RWPE2 (cell line): ENCODE data around the gene PLA2G7.

Experiments
- ATAC-seq: fragments of 200-7000 bp; cut with Tn5 transposase; 3 replicates; pipeline ENCODE4 v1.9.1; 2021; ENCODE audit warnings: low read depth
- DNase-seq: peaks from one replicate; pipeline ENCODE4 v3.0.0-alpha.2; 2020; ENCODE audit warnings: low spot score
- H3K27ac ChIP-seq: fragments of 450-650 bp; 2 replicates; pipeline ENCODE4 v1.5.1; 2017; ENCODE audit warnings: mild to moderate bottlenecking; ENCODE audit not compliant: poor library complexity, severe bottlenecking
- H3K27me3 ChIP-seq: fragments of 250-450 bp; sonication (Bioruptor Pico); 2 replicates; pipeline ENCODE4 v1.5.1; 2021; ENCODE audit warnings: mild to moderate bottlenecking, moderate library complexity; ENCODE audit not compliant: insufficient read depth, poor library complexity, severe bottlenecking
- H3K36me3 ChIP-seq: fragments of 250-450 bp; sonication (Bioruptor Pico); 2 replicates; pipeline ENCODE4 v1.5.1; 2020; ENCODE audit warnings: low read depth, mild to moderate bottlenecking, moderate library complexity
- H3K4me1 ChIP-seq: fragments of 250-450 bp; sonication (Bioruptor Pico); 2 replicates; pipeline ENCODE4 v1.5.1; 2021; ENCODE audit warnings: mild to moderate bottlenecking, moderate library complexity; ENCODE audit not compliant: insufficient read depth, poor library complexity, severe bottlenecking
- H3K4me3 ChIP-seq: fragments of 250-450 bp; sonication (Bioruptor Pico); 2 replicates; pipeline ENCODE4 v1.5.1; 2021; ENCODE audit warnings: mild to moderate bottlenecking, moderate library complexity; ENCODE audit not compliant: severe bottlenecking
- H3K9me3 ChIP-seq: fragments of 250-450 bp; sonication (Bioruptor Pico); 2 replicates; pipeline ENCODE4 v1.5.1; 2021; ENCODE audit warnings: mild to moderate bottlenecking, moderate library complexity; ENCODE audit not compliant: severe bottlenecking
- CTCF ChIP-seq: fragments of 450-650 bp; IDR thresholded peaks from one replicate; pipeline ENCODE4 v1.5.1; 2017; ENCODE audit warnings: mild to moderate bottlenecking, moderate library complexity; ENCODE audit not compliant: poor library complexity, severe bottlenecking

The PLA2G7 gene

GRCh38 chr6:46730921-46731461, 4.2 kb downstream of the PLA2G7 start:
- DNase-seq (no peak), ATAC-seq (no peak)
- Histone ChIP-seq H3K4me1 (peaks cover 3% of the 10 kb centered on the region), H3K36me3 (no peaks in the 10 kb centered on the region), H3K9me3 (no peaks in the 10 kb centered on the region), H3K27ac (no peak overlapping the region), H3K27me3 (peaks cover 6% of the 10 kb centered on the region), H3K4me3 (no peak overlapping the region)
- no peak for TF ChIP-seq CTCF

GRCh38 chr6:46729787-46730326, 5.3 kb downstream of the PLA2G7 start:
- TF ChIP-seq CTCF: no peak
- H3K27ac ChIP-seq: no peak overlapping the region
- H3K4me1 ChIP-seq: peaks cover 3% of the 10 kb centered on the region
- ATAC-seq (no peak), DNase-seq (no peak)
- no peaks in the 10 kb centered on the region for H3K36me3 ChIP-seq
- H3K4me3 ChIP-seq: no peak overlapping the region
- peaks cover 3% of the 10 kb centered on the region for H3K27me3 ChIP-seq
- no peaks in the 10 kb centered on the region for H3K9me3 ChIP-seq

- Histone ChIP-seq H3K27me3 (no peaks in the 10 kb centered on the region), H3K36me3 (no peaks in the 10 kb centered on the region), H3K4me1 (peaks cover 2% of the 10 kb centered on the region), H3K4me3 (no peak overlapping the region), H3K9me3 (no peaks in the 10 kb centered on the region), H3K27ac (no peak overlapping the region)
- ATAC-seq: no peak
- DNase-seq: no peak
- no peak for TF ChIP-seq CTCF
Measured at GRCh38 chr6:46720401-46720800, 14.8 kb downstream of the PLA2G7 start.

GRCh38 chr6:46719099-46719498, 16.1 kb downstream of the PLA2G7 start:
- Histone ChIP-seq H3K4me1 (peaks cover 8% of the 10 kb centered on the region), H3K27me3 (no peaks in the 10 kb centered on the region), H3K27ac (no peak overlapping the region), H3K36me3 (no peaks in the 10 kb centered on the region), H3K9me3 (no peaks in the 10 kb centered on the region), H3K4me3 (no peak overlapping the region)
- DNase-seq (peak; percentile 62), ATAC-seq (peak; percentile 96)
- no peak for TF ChIP-seq CTCF

GRCh38 chr6:46715141-46715540, 20.0 kb downstream of the PLA2G7 start:
- Histone ChIP-seq H3K27ac (no peak overlapping the region), H3K36me3 (no peaks in the 10 kb centered on the region), H3K9me3 (no peaks in the 10 kb centered on the region), H3K27me3 (no peaks in the 10 kb centered on the region), H3K4me3 (no peak overlapping the region), H3K4me1 (peaks cover 8% of the 10 kb centered on the region)
- DNase-seq (no peak), ATAC-seq (peak; percentile 77)
- no peak for TF ChIP-seq CTCF
